HEK293 (cell line): ENCODE results near the gene MAGI2.

Experiments used
- CTCF ChIP-seq: fragments of 450-650 bp; formaldehyde crosslinking; IDR thresholded peaks from 2 replicates; pipeline ENCODE4 v1.5.1; 2016; ENCODE audit warnings: missing biosample characterization, missing genetic modification characterization
- TF ChIP-seq, protein P1 (sequence below): fragments of 450-650 bp; formaldehyde crosslinking; IDR thresholded peaks from 2 replicates; pipeline ENCODE4 v1.5.1; 2017; ENCODE audit warnings: missing biosample characterization, mild to moderate bottlenecking, missing genetic modification characterization, moderate library complexity

DNA sequence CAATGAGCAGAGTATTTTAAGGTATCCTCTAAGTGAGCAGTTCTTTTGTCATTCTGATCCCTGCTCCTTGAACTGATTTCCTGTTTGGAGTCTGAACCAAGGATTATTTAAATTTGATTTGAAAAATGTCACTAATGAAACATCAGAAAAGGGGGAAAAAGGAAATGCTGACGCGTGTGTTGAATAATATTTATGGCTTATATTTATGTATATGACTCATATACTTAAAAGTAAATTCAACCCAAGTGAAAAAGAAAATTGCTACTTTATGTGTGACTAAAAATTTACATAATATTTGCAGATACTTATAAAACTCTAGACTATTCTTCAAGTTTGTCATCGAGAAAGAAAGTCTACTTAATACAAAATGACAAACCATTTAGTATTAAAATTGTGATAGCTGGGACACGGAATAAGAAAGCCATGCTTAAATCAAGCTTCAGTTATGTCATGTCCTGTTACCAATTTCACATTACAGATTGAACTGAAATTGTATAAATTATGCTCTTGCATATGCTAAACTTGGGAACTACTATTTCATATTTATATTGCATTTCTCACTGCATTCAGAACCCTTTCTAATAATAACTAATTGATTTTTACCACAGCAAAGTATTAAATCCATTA, 649.9 kb downstream of the MAGI2 start:
- TF ChIP-seq, protein P1, sequence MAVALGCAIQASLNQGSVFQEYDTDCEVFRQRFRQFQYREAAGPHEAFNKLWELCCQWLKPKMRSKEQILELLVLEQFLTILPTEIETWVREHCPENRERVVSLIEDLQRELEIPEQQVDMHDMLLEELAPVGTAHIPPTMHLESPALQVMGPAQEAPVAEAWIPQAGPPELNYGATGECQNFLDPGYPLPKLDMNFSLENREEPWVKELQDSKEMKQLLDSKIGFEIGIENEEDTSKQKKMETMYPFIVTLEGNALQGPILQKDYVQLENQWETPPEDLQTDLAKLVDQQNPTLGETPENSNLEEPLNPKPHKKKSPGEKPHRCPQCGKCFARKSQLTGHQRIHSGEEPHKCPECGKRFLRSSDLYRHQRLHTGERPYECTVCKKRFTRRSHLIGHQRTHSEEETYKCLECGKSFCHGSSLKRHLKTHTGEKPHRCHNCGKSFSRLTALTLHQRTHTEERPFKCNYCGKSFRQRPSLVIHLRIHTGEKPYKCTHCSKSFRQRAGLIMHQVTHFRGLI, result no peak
- TF ChIP-seq CTCF (tag by site-specific recombination), result no peak
